ENCODE measurements around the gene SQOR. TPM values are rescaled to one million over a fixed set of nuclear protein-coding genes. Genes with fewer than 3 reads are reported as not detected.
A peak's percentile ranks its signal among the peaks of the same experiment; 100 is the strongest.

SQOR gene
- total and polyA plus RNA-seq, 8 donors, result 49.6 to 128 (median 62.8) TPM

DNA sequence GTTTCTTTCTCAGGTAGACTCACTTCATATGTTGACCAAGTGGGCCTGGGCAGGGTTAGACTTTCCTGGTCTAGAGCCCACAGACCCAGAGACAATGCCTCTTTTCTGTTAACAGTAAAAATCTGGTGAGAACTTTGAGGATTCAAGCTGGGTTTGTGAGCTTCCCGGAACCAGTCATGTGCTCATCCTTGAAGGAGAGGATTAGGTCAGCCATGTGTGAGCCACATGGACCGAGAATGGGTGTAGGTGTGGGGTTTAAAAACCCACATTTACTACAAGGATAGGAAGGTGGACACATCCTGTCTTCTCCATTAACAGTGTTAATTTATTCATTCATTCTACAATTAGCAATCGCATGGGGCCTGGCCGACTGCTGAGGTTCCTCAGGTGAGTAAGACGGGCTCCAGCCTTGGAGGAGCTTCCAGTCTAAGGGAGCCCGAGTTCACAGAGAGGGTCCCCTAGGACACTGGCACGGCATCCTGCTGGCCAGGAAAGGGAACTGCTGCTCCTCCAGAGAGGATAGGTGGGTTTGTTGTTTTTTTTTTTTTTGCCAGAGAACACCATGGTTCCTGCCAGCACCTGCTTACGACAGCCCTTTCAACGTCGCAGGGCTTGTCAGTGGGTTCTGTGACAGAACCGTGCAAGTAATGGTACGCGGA, 69.0 kb downstream of the SQOR start:
- peaks cover 6 to 19% (median 12%) of the 10 kb centered on the region in 4 donors for H3K4me1 ChIP-seq
- intact Hi-C loops (cut with DNase I; ENCODE audit: low total_unique reads), result loop anchor here (10.0 kb wide), 1 partner anchor 91 kb away; no protein-coding TSS in a partner anchor
- no peak overlapping the region for H3K27ac ChIP-seq
- 46 to 60% (median 51%) methylated on average over 11 to 13 of the region's 13 CpGs for WGBS, 5 donors
- no peaks in the 10 kb centered on the region for H3K9me3 ChIP-seq
- TF ChIP-seq POLR2AphosphoS5 (IDR thresholded peaks at IDR 0.05), result no peak
- TF ChIP-seq, protein P1, sequence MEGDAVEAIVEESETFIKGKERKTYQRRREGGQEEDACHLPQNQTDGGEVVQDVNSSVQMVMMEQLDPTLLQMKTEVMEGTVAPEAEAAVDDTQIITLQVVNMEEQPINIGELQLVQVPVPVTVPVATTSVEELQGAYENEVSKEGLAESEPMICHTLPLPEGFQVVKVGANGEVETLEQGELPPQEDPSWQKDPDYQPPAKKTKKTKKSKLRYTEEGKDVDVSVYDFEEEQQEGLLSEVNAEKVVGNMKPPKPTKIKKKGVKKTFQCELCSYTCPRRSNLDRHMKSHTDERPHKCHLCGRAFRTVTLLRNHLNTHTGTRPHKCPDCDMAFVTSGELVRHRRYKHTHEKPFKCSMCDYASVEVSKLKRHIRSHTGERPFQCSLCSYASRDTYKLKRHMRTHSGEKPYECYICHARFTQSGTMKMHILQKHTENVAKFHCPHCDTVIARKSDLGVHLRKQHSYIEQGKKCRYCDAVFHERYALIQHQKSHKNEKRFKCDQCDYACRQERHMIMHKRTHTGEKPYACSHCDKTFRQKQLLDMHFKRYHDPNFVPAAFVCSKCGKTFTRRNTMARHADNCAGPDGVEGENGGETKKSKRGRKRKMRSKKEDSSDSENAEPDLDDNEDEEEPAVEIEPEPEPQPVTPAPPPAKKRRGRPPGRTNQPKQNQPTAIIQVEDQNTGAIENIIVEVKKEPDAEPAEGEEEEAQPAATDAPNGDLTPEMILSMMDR (IDR thresholded peaks at IDR 0.05), result no peak
- no peak for TF ChIP-seq POLR2A (IDR thresholded peaks at IDR 0.05)
- no peak for TF ChIP-seq EP300 (IDR thresholded peaks at IDR 0.05)
- no peaks in the 10 kb centered on the region for H3K36me3 ChIP-seq
- H3K4me3 ChIP-seq, result peak overlapping the region; percentile 46 to 57 (median 54)
- H3K27me3 ChIP-seq, result peaks cover 0 to 13% (median 0%) of the 10 kb centered on the region in 3 donors
- peak in 1 of 2 donors; percentile 22 for DNase-seq

DNA sequence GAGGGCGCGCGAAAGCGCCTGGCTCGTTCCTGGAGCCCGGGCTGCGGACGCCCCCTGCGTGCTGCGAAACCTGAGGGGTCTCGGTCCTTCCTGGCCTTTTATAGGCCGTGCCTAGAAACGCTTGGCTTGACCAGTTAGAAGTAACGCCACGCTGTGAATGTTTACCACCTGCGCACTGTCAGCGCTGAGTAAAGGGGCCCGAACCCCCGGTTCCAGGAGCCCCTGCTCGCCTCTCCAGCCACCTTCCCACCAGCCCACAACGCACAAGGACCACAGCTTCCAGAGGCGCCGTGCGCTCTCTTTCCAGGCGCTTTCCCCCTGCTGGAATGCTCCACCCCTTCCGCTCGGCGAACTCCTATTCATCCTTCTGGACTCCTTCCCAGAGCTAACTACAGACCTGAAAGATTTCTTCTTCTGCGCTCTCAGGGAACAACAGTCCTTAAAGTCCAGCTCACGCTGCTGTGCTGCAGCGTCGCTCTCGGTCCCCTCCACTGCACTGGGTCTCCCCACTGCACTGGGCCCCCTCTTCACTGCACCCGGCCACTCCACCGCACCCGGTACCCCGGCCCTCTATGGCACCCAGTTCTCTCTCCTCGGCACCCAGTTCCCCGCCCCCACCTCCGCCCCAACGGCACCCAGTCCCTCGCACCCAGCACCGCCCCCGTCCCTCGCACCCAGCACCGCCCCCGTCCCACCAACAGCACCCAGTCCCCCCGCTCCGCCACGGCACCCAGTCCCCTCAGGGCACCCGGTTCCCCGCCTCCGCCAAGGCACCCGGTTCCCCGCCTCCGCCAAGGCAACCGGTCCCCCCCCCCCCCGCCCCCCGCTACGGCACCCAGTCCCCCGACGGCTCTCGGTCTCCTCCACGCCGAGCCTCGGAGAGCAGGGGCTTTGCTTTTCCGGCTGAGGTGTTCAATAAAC, 69.8 kb downstream of the SQOR start:
- intact Hi-C loops (cut with DNase I; ENCODE audit: low total_unique reads), result loop anchor here (10.0 kb wide), 1 partner anchor 90 kb away; no protein-coding TSS in a partner anchor
- 5 to 11% (median 8%) methylated on average over 49 to 67 of the region's 67 CpGs for WGBS, 5 donors

DNA sequence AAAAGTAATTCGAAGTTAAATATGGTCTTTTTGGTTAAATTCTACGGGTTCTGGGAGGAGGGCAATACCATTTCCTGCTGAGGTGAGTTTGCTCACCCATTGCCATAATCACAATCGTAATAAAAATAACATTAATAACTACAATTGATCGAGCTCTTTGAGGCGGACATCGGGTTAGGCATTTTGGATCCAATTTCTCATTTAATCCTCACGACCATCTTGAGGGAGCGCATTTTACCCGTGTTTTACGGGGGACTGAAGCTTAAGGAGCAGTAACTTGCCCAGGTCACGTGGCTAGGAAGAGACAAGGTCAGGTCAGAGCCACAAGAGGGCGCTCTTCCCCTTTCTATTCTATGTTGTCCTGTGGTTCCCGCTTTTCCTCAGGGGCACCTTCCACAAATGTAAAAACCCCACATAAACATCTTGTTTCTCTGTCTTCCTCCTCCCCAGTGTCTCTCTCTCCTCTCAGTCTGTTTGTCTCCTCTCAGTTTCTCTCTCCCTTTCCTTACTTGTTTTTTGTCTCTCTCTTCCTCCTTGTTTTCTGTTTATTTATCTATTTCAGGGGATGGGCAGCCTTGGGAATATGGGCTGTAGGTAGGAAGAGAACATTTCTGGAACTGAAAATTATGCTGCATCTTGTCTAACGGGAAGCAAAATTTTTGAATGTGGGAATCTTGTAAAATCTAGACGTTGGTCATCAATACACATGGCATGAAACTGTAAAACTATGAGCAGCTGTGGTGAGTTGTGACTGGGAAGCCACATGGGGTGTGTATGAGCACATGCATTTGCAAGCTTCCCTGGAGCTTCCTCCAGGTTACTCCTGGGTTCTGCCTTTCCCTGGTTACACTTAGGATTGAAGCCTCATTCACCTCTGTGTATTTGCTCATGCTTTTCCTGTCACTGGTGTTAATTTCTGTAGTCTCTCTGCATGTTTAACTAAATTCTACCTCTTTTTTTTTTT, 71.0 kb downstream of the SQOR start:
- WGBS, 5 donors, result 3 to 5% (median 3%) methylated on average over 15 of the region's 15 CpGs
- Histone ChIP-seq H3K27me3 (peaks cover 0 to 13% (median 0%) of the 10 kb centered on the region in 3 donors), H3K36me3 (no peaks in the 10 kb centered on the region), H3K27ac (peak overlapping the region in 3 of 5 donors; percentile 44 to 61 (median 53)), H3K9me3 (no peaks in the 10 kb centered on the region), H3K4me3 (peak overlapping the region; percentile 46 to 57 (median 54)), H3K4me1 (peaks cover 6 to 20% (median 16%) of the 10 kb centered on the region in 4 donors)
- intact Hi-C loops (cut with DNase I; ENCODE audit: low total_unique reads), result loop anchor here (10.0 kb wide), 1 partner anchor 89 kb away; no protein-coding TSS in a partner anchor
- TF ChIP-seq POLR2AphosphoS5 (IDR thresholded peaks at IDR 0.05), result peak in 1 of 3 donors; percentile 55
- no peak for TF ChIP-seq POLR2A (IDR thresholded peaks at IDR 0.05)
- TF ChIP-seq, protein P1 (IDR thresholded peaks at IDR 0.05), result peak in 6 of 7 experiments; percentile 38 to 92 (median 87)
- no peak for TF ChIP-seq EP300 (IDR thresholded peaks at IDR 0.05)
- DNase-seq, result peak; percentile 80 to 96

More for the DNA sequence above, 69.8 kb downstream of the SQOR start:
- Histone ChIP-seq H3K36me3 (no peaks in the 10 kb centered on the region), H3K27me3 (peaks cover 0 to 13% (median 0%) of the 10 kb centered on the region in 3 donors), H3K27ac (peak overlapping the region in 2 of 5 donors; percentile 44 to 61), H3K9me3 (no peaks in the 10 kb centered on the region), H3K4me1 (peaks cover 6 to 19% (median 12%) of the 10 kb centered on the region in 4 donors), H3K4me3 (peak overlapping the region; percentile 46 to 57 (median 54))
- DNase-seq, result peak in 1 of 2 donors; percentile 58
- TF ChIP-seq, protein P1 (IDR thresholded peaks at IDR 0.05), result no peak
- TF ChIP-seq POLR2AphosphoS5 (IDR thresholded peaks at IDR 0.05) (no peak), POLR2A (IDR thresholded peaks at IDR 0.05) (no peak), EP300 (IDR thresholded peaks at IDR 0.05) (no peak)

All from stomach (tissue), 9 donors.